Fibroblast of the conjunctiva (primary cell): ENCODE data around the gene GASK1A.
"Not testable (repeated sequence)": the region's sequence is repeated elsewhere in the genome, so short reads cannot be mapped to it uniquely, and the experiment has no call there.

Source experiments
- DNase-seq: peaks from one replicate; pipeline ENCODE4 v3.0.0-alpha.2; 2010; ENCODE audit warnings: low read depth

GASK1A gene

DNA sequence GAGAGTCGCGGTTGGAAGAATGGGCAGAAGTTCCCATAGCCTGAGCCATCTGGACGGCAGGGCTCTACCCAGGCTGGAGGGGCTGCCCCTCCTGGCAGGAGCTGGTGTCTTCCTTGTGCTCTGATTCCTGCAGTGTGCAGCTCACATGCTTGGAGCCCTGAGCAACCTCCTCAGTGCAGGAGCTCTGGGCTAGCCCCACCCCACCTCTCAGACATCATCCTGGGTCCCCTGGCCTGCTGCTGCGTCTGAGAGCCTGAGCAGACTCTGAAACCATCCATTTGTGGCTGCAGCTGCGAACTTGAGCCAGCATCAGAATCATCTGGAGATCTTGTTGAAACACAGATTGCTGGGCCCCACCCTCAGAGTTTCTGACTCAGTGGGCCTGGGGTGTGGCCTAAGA, 84.0 kb downstream of the GASK1A start:
- no peak for DNase-seq

DNA sequence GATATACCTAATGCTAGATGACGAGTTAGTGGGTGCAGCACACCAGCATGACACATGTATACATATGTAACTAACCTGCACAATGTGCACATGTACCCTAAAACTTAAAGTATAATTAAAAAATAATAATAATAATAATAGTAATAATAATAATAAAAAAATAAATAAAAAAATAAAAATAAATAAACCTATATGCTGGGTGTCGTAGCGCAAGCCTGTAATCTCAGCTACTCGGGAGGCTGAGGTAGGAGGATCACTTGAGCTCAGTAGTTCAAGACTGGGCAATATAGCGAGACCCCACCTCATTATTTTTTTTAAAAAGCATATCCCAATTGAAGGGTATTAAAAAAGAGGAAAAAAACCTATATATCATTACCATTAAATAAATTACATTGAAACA, 91.6 kb downstream of the GASK1A start:
- DNase-seq, result not testable (repeated sequence)

DNA sequence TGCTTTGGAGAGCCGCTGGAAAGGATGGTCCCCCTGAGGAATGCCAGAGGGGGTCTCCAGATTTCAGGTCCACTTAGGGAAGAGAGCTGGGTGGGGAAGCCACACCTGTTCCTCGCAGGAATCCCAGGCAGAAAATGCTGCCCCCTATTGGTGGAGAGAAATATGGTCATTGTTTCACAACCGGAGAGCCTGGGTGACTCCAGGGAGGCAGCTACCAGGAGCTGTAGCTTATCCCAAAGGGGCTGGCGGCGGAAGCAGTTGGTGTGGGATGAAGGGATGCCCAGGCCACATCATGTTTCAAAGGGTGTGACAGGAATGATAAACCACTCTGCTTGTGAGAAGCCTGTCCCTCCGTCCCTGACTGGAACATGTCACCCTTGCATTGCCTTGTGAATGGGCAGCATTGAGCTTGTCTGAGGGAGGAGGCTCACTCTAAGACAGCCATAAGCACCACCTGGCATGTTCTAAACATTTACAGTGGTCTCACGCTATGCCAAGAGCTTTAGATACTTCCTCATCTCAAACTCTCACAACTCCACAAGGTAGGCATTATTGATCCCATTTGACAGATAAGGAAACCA, 92.3 kb downstream of the GASK1A start:
- no peak for DNase-seq

DNA sequence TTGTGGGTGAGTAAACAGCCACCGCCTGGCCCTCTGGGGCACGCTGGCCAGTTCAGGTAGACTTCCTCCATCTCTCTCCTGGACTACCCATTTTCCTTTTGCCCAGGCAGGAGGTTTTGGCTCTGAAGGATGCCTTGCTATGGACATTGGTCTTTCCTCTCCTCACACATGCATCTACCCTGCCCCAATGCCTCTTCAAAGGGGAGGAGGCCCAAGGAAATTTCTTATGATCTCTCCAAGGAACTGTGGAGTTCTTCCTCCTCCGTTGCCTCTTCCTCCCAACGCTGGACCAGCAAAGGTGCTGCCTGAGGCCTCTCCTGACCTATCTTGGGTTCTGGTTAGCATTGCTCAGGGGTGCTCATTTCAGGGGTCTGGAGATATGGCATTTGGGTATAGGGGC, 93.2 kb downstream of the GASK1A start:
- no peak for DNase-seq

DNA sequence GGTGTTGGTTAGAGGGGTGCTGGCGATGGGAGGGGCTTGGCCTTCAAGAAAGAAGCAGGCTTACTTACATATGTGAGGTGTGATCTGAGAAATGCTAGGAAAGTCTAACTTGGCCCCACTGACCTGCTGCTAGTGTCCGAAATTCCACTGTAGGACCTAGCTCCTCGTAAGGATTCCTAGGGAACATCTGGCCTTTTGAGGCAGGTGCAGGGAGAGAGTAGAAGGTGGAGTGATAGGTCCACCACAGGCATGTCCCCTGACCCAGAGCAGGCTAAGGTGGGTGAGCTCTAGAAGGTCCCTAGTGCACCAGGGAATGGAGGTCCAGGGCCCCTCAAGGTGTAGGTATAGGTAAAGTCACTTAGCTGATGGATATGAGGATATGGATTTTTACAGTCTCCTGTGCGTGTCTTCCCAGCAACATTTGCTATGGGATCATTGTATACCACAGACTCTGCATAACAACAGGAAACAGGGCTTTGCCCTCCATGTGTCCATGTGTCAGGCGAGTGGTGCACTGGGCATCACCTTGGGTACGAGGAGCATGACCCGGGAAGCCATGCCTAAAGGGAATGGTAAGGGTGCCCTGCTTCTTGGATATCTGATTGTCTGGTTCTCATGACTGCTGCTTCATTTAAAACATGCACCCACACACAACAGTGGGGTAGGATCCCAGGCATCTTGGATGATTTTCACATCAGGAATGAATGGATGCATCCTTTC, 94.2 kb downstream of the GASK1A start:
- no peak for DNase-seq

DNA sequence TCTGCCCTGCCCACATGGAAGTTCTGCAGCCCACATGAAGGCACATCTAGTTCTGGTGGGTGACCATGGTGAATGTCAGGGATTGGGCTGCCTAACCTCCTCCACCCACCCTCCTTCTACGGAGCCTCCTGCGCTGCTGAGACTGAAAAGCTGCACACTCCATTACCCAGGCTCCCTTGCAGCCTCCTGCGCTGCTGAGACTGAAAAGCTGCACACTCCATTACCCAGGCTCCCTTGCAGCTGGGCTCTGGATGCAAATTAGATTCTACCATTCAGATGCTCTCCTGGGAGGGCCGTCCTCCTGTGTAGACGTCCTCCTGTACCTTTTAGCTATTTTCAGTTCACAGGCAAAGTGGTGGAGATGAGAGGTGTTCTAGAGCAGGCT, 94.7 kb downstream of the GASK1A start:
- no peak for DNase-seq

DNA sequence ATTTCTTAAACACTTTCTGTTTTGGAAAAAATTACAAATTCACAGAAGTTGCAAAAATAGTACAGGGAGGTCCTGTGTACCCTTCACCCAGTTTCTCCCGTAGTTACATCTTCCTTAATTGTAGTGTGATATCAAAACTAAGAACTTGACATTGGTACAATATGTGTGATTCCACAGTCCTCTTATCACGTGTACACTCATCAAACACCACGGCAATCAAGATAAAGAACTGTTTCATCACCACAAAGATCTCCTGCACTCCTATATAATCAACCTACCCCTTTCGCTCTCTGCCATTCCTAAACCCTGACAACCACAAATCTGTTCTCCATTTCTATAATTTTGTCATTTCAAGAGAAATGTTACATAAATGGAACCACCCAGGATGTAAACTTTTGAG, 95.4 kb downstream of the GASK1A start:
- DNase-seq, result no peak

DNA sequence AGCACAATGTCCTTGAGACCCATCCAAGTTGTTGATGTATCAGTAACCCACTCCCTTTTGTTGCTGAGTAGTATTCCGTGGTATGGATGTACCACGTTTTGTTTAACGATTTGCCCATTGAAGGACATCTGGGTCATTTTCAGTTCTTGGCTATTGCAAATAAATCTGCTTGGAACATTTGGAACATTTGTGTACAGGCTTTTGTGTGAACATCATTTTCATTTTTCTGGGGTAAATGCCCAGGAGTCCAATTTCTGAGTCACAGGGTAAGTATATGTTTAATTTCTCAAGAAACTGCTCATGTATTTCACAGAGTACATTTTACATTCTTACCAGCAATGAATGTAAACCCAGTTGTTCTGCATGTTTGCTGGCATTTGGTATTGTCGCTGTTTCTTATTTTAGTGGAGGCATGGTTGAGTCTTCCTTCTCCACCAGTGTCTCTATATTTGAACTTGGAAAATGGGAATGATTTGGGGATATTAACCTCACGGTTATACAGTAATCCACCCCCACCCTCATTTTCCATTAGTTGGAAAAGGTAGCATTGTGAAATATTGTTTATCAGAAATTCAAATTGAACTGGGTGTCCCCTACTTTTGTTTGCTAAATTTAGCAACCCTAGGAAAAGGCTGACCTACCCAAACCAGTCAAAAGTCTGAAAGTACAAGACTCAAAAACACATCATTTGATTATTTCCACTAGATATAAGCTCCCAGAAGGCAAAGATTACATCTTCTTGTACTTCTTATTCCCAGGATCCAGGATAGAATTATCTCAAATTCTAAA, 96.0 kb downstream of the GASK1A start:
- no peak for DNase-seq

DNA sequence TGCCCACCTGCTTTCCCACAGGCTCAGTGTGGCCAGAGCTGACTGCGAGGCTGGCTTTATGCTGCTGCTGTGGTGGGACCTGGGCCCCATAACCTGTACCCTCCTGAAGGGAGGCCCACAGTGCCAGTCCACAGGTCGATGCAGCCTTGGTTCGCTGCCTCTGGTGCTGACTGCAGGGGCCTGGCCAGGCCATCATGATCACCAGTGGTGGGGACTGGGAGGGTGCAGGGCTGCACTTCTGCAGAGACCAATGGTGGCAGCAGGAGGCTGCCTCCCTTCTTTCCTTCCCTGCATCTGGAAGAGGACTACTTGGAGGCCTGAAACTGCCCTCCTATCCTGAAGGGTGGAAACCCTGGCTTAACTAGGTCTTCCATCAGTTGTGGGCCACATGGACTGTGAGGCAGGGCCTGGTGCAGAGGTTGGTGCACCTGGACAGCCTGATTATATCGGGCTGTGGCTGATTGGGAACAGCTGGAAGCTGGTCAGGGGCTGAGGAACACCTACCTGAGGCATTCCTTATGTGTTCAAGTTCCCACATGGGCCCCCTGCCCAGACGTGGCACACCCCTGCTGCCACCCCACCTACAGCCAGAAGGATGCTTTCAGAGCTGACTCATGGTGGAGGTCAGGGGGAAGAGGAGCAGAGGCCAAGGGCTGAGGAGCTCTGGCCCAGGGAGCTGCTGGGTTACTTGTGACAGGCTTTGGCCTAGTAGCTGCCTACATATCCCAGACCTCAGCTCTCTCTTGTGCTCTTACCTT, 97.0 kb downstream of the GASK1A start:
- no peak for DNase-seq

DNA sequence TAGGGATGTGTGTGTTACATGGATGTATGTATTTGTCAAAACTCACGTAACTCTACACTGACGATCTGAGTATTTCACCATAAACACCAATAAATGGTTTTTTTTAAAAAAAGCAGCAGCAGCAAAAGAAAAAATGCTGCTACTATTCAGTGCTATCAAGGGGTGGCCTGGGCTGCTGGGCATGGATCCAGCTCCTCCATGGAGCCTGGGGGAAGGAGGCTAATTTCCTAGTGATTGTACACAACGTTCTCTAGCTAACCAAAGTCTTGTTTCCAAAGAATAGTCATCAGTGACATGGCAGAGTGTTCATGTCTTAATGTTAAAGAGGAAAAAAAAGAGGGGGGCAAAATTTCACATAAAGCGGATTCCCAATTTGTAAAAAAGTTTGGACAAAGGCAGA, 97.7 kb downstream of the GASK1A start:
- no peak for DNase-seq

DNA sequence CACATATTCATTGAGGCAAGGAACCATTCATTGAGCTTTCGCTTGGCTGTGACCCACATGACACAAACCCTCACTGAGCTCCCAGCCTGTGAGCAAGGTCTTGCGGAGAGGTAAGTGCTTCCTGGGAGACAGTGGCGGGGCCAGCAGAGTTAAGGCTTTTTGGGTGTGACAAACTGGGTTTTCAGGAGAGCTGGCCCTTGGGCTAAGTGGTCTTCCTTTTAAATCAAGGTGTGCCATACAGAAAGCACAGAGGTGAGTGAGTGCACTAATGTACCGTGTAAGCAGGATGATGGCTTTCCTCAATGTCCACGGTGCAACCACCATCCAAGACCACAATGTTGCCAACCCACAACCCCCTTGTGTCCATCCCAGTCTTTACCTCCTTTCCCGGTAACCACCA, 98.2 kb downstream of the GASK1A start:
- DNase-seq, result no peak

DNA sequence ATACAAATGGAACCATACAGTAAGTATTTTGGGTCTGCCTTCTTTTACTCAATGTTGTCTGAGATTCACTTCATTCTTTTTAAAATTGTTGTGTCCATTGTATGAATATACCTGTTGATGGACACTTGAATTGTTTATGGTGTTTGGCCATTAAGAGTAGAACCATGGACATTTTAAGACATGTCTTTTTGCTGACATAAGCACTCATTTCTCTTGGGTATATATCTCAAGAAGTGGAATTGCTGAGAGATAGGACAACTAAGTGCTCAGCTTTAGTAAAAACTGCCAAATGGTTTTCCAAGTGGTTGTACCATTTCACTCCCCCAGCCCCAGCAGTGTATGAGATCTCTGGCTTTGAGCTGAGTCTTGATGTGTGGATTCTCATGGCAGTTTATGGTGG, 98.6 kb downstream of the GASK1A start:
- DNase-seq, result no peak

DNA sequence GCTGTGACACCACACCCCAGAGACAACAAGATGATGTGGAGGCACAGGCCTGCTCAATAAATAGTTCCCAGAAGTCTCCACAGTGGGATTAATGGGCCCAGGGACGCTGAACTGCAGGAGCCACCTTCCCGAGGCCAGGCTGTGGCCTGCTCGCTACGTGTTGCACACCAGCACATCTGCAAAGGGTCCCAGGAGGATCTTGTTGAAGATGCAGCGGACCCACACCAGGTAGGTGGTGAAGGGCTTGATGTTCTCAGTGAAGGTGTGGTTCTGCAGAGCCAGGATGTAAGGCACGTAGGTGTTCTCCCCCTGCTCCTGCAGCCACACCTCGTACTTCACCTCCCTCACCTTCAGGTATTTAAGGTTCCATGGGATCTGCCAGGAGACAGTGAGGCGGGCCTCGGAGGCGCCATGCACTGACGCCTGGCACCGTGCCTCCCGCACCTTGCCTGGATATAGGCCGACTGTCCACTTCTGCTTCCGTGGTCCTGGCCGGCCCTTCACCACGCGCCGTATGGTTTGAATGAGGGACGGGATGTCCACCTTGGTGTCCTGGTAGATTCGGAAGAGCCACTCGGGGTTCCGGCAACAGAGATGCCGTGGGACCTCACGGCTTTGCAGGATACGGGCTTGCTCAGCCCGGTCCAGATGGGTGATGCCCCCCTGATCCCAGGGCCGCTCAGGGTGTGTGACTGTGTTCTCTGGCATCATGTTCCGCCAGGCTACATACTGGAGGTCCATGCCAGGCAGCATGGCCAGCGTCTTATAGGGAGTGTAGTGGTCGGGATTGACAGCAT, 100.6 kb downstream of the GASK1A start:
- no peak for DNase-seq

DNA sequence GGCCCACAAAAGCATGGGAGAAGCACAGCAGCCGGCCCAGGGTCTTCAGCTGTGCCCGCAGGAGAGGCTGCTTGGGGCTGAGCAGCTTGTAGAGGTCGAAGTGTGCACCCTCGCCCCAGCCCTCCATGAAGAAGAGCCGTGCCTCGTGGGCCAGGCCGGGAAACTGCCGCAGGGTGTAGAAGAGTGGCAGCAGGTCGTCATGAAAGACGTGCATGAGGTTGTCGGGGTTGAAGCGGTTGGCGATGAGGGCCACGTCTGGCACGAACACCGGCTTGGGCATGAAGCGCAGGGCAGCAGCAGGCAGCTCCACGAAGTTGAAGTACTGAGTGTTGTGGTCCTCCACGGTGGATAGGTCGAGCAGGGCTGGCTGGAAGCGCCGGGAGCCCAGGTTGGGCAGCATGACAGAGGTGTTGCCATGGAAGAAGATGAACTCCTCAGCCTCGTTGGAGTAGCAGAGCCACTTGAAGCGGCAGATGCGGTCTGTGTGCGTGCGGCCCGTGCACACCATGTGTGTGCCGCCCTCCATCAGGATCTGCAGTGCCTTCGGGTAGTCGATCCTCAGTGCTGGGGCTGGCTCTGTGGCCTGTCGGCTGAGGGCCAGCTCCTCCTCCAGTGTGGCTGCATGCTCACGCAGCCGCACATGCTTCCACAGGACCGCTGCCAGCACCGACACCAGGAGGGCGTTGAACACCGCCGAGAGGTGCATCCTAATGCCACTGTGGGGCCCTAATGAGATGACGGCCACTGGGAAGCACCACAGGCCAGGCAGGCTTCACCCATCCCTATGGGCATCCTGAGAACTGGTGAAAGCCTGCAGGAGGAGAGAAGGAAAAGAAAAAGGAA, 101.8 kb downstream of the GASK1A start:
- no peak for DNase-seq

DNA sequence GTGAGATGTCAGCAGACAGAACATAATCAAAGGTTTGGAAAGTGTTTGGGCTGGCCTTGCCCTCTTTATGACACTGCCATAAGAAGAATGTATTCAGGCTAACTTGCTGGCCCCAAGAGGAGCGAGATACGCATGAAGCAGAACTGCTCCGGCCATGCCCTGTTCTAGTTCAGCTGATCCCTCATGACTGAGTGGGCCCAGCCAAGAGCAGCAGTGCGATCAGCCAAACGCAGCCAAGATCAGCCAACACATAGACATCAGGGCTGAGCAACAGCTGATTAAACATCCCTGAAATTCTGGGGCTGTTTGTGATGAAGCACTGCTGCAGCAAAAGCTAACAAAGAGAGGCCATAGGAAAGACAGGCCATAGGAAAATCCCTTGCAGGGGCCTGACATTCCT, 102.7 kb downstream of the GASK1A start:
- DNase-seq, result no peak

DNA sequence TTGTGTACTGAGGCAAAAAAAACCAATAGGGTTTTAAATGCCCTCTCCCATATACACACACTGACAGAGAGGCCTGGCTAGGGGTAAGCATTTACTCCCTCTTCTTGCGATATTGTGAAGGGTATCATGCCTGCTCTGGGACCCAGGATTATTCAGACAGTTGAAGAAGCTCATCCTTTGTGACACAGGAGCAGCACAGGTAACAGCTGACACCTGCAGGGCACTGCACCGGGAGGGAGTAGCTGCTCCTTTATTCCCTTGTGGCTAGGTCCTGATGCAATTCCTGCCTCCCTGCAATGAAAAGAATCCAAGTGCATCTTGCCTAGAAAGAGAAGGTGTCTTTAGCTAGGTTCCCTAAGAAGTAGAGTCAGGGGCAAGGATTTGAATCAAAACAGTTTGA, 103.3 kb downstream of the GASK1A start:
- no peak for DNase-seq

DNA sequence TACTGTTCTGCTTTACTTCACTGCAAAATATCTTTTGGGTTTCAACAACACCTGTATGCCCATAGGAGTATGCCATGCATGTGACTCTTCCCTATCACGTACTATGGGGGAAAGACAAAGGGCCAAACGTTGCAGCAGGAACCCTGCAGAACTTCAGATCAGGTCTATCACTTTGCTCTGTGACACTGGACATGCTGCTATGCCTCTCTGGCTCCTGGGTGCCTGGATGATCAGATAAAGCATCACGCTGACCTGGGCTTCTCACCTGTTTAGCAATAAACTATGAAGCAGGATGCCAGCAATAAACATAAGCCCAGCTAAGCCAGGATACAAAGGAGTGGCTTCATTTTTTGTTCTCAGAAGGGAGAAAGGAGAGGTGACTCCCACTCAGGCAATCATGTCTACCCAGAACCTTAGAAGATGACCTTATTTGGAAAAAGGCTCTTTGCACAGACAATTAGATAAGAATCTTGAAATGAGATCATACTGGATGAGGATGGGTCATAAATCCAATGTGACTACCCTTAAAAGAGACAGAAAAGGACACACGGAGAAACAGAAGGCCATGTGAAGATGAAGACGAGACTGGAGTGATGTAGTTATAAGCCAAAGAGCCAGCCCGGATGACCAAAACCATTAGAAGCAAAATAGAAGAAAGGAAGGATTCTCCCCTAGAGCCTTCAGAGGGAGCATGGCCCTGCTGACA, 107.5 kb downstream of the GASK1A start:
- DNase-seq, result no peak

DNA sequence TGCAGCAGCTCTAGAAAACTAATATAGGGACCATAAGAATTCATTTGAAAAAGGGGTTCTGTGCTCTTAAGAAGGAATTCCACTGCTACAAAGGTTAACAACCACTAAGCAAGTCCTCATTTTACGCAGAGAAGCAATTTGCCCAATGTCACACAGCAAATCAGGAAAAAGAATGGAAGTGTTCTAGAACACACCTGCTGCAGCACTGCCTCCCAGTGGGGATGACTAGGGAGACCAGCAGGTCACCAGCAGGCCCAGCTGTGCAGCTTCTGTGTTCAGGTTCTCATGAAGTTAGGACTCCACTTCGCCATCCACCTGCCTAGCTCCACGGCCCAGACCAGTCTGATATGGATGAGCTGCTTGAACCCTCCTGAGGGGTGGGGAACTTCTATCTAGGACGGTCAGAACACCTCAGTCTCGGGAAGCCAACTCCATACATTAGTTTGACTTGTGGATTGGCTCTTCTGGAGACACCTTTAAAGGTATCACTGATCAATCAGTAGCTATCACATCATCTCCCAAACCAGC, 108.2 kb downstream of the GASK1A start:
- no peak for DNase-seq

DNA sequence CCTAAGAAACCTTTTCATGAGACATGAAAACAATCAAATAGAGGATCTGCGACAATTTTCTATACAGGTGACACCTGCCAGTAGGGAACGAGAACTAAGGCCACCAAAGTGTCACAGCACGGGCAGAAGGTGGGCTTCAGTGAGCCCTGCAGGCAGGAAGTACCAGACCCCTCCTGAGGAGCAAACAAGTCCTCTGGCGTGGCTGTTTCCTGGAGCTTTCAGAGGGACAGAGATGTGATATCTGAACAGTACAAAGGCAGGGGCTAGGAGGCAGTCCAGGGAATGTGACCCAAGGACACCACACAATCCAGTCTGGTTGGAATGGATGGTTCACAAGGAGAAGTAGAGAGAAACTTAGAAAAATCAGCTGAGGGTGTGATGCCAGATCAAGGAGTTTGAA, 110.0 kb downstream of the GASK1A start:
- no peak for DNase-seq

DNA sequence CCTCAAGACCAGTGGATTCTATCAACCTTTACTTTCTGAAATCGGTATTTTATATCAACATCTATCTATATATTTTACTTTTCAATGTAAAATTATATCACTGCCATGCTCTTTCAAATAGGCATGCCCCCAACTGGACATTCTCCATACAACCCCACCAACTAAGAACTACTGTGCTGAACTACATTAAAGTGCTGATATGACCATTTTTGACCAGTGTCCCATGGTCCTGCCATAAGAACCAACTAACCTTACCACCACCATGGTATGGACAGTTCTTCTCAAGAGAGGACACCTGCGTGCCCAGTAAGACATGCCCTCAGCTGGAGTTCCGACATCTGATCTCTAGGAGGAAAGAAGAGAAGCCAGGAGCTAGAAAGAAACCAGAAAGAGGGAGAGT, 111.1 kb downstream of the GASK1A start:
- DNase-seq, result no peak
